ENCODE results near the gene ESR2.
"Not testable (repeated sequence)": the region's sequence is repeated elsewhere in the genome, so short reads cannot be mapped to it uniquely, and the experiment has no call there.

ESR2 gene

DNA sequence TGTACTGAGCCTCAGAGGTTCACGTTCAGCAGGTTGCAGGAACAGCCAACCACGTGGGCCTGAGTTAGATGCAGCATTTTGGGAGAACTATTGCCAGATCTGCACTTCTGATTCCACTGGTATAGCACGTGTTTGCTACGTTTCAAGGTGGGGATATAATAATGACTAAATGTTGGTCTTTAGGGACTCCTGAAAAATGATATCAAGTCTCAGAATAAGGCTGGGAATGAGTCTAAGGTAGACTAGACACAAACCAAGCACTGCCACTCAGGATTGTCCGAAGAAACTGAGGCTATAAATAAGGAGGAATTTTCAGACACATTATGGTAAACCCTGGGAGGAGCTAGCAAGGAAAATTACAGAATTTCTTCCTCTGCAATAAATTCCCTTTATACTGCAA, 98.1 kb downstream of the ESR2 start:
- DNase-seq = no peak

DNA sequence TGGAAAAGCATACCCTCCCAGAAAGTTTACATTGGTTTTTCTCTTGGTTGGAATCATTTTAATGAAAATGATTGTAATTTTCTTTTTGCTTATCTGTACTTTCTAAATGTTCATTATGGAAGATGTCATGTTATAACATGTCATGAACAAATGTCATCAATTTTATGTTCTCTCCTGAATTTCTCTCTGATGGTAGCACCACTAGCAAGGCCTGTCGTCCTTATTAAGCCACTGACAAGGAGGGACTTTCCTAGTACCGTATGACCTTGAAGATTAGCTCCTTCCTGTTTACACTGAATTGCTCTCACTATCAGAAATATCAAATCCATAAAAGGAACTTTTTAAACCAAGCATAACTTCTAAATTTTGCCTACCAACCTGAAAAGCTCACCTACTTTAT, 99.0 kb downstream of the ESR2 start:
- DNase-seq = no peak

DNA sequence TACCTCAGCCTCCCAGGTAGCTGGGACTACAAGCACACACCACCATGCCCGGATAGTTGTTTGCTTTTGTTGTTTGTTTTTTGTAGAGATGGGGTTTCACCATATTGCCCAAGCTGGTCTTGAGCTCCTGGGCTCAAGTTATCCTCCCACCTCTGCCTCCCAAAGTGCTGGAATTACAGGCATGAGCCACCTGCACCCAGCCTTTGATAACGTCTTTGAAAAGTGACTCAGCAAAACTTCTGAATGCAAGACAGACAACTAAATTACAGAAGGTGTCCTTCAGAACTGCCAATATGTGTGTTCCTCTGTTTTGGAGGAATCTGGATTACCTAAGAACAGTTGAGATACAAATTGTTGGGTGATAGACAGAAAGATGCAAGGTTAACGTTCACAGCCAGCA, 99.8 kb downstream of the ESR2 start:
- no peak for DNase-seq

DNA sequence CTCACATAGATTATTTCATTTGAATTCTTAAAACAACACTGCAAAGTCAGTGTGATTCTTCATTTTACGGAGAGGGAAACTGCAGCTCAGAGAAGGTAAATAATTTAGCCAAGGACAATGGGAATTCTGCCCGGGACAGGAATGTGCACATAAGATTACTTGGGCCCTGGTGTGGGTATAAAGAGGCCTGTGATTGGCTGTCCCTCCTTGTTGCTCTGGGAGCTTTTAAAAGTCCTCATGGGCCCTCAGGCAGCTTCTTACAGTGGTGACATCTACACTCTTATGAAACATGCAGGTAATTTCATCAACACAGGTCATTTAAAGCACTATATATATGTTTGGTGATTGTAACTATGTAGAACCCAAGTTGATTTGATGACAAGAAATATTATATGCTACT, 100.3 kb downstream of the ESR2 start:
- DNase-seq = no peak

DNA sequence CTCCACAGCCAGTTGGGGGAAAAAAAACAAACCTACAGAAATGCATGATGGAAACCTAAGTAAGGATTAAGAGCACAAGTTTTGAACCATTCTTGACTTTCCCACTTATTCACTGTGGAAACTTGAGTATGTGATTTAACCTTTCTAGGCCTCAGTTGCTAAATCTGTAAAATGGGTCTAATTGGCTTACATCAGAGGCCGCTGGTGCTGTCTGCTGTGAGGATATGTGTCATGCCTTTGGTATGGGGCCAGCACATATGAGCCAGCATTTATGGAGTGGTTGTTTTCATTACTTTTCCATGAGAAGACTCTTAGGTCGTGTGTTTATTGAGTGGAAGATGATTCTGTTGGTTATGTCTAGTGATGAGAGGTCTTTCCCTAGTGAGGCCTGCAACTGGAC, 102.4 kb downstream of the ESR2 start:
- DNase-seq = no peak

DNA sequence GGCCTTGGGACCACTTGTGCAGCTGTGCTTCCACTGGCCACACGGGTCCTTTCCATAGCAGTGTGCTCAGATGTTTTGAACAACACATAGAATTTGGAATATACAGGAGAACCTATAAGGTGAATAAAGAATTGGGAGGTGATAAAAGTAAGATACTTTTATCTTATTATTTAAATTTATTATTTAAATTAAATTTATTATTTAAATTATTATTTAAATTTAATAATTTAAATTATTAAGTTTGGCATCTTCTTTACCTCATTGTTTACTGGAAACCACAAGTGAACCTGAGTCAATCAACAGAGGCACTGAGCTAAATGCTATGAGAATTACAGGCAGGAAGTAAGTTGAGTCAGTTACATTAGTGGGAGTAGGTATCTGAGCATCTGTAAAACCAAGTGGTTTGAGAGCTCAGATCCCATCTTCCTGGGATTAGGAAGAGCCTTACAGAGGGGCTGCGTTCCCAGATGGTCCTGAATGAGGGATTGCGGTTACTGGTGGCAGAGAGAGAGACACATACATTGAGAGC, 103.1 kb downstream of the ESR2 start:
- no peak for DNase-seq

DNA sequence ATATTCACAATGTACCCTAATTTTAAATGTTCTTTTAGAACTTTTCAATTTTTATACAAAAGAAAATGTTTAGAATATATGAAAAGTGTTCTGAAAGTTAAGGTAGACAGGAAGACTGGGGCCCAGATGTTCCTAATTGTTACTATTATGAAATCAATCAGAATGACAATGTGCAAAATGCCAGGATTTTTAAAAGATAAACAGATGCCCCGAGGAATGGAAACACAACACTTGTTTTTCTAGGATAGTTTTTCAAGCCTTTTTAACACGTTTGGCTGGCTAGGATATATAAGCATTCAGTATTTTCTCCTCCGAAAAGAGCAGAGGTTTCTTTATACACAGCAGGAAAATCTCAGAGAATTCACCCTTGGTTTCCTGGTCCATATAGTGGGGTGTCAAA, 106.8 kb downstream of the ESR2 start:
- no peak for DNase-seq

DNA sequence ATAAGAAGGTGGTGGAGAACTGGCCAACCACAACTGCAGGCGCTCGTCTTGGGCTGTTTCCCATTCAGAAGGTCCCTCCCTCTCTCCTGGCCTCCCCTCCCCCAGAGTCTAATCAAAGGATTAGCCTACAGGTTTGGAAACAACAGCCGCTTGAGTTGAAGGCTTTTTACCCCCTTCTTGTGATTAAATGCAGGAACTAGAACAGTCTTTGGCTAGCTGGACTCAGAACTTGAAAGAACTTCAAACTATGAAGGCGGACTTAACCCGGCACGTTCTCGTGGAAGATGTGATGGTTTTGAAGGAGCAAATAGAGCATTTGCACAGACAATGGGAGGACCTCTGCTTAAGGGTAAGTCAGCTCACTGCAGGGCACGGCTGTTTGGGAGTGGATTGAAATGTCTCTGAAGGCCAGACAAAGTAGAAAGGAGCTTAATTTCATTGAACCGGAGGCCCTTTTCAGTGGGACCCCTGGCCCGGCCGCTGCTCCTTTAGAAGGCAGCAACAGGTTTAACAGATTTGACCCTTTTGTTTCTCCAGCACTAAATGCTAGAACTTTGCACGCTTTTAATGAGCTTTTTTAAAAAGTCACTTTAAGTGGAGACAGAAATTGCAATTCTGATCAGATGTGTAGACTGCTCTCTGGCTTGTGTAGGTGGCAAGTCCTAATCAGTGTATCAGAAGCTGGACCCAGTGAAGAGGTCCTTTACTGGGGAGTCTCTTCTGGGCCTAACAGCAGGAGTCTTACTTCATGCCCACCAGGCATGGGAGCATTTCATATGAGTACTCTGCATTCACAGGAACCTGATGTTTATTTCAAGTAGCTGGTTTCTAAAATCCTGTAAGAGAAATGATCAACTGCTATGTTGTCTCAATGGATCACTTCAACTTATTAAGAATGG, 107.7 kb downstream of the ESR2 start:
- DNase-seq = no peak

DNA sequence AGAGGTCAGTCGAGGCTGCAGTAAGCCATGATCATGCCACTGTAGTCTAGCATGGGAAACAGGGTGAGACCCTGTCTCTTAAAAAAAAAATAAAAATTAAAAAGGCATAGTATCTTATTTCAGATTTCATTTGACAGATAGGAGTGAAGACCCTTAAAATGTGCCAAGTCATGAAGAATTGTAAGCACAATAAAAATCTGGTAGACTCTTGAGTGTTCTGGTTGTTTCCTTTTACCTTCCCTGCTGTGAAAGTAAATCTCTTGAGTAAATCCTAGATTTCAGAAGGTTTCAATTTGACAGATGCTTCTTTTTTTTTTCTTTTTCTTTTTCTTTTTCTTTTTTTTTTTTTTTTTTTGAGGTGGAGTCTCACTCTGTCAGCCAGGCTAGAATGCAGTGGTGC, 109.0 kb downstream of the ESR2 start:
- DNase-seq = no peak

DNA sequence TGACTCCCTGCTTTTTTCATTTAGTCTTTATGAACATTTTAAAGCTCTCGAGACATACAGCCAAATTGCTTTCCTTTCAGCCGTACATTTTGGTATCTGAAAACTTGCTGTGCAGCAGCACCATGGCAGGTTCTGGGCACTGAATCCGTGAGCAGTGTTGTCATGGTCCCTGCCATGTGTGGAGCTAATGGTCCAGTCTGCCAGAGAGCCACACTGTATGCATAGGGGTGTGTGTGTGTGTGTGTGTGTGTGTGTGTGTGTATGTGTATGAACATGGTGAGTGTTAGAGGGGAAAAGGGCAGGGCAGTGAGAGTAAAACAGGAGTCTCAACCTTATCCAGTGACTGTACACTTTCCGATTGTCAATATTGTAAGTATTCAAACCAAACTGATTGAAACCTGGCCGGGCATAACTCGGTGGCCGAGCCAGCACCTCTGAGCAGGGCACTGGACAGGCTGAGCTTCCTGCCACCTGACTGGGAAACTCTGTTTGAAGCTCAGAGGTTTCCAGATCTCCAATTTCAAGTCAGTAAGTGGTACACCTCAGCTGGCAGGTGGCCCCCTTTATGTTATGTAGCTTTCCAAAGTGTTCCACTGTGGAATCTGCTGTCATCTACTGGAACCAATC, 110.0 kb downstream of the ESR2 start:
- DNase-seq = no peak

DNA sequence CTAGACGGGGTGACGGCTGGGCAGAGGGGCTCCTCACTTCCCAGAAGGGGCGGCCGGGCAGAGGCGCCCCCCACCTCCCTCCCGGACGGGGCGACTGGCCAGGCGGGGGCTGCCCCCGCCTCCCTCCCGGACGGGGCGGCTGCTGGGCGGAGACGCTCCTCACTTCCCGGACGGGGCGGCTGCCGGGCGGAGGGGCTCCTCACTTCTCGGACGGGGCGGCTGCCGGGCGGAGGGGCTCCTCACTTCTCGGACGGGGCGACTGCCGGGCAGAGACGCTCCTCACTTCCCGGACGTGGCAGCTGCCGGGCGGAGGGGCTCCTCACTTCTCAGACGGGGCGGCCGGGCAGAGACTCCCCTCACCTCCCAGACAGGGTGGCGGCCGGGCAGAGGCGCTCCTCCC, 111.3 kb downstream of the ESR2 start:
- not testable (repeated sequence) for DNase-seq

DNA sequence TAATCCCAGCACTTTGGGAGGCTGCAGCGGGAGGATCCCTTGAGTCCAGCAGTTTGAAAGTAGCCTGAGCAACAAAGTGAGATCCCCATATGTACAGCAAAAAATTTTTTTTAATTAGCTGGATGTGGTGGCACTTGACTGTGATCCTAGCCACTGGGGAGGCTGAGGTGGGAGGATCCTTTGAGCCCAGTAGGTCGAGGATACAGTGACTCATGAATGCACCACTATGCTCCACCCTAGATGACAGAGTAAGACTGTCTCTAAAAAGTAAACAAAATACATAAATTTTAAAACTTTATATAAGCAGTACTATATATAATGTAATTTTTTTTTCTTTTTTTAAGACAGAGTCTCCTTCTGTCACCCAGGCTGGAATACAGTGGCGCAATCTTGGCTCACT, 115.4 kb downstream of the ESR2 start:
- DNase-seq = no peak

DNA sequence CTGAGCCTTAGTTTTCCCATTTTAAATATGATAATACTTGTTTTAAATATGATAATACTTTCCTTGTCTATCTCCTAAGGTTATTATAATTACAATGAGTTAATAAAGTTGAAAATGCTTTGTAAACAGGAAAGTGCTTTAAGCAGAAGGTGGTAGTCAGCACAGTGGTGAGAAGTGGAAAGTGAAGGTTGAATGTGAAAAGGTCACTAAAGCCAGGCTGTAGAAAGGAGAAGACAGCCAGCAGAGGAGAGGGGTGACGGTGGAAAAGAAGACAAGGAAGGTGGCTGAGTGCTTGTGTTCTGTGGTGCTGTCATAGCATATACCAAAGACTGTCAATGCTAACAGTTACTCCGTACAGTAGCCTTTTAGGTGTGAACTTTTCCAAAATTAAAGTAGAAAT, 117.8 kb downstream of the ESR2 start:
- no peak for DNase-seq

DNA sequence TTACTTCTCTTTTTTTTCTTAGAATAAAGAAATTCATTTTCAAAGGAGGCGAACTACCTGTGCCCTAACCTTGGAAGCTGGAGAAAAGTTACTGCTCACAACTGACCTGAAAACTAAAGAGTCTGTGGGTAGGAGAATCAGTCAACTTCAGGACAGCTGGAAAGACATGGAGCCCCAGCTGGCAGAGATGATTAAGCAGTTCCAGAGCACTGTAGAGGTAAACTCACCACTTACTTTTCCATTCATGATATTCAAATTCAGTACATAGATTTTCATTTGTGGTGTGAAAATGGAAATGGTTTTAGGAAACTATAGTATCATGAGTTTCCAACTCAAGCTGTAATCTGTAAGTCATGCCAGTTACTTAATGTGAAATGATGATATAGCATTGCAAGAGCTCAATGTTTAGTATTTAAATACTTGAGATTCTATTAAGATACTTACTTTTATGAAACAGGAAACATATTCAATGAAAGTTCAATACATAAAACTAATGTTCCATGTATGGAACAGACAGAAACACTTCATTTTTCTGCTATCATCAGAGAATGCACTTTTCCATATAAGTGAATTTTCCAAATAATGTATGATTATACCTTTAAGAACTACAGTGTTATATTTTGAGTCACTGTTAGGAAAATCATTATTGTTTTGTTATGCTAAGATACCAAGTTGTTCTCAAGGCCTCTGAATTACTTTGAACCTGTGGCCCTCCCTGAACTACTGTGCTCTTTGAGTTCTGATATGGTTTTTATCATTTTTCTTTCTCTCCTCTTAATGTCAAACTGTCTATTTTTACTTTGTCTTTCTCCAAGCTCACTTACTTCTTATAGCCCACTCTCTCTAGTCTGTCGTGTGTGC, 119.0 kb downstream of the ESR2 start:
- DNase-seq = peak in 1 of 2 donors; percentile 25

DNA sequence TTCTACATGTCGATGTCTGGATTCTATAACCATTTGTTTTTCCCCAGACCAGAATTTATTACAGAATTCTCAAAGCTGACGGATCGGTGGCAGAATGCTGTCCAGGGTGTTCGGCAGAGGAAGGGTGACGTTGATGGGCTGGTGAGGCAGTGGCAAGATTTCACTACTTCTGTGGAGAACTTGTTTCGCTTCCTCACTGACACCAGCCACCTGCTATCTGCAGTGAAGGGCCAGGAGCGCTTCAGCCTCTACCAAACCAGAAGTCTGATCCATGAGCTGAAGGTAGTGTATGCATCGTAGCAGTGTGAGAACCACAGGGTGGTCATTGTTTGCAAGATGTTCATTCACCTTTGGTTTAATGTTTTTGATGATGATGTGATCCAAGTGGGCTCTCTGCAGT, 124.0 kb downstream of the ESR2 start:
- no peak for DNase-seq

DNA sequence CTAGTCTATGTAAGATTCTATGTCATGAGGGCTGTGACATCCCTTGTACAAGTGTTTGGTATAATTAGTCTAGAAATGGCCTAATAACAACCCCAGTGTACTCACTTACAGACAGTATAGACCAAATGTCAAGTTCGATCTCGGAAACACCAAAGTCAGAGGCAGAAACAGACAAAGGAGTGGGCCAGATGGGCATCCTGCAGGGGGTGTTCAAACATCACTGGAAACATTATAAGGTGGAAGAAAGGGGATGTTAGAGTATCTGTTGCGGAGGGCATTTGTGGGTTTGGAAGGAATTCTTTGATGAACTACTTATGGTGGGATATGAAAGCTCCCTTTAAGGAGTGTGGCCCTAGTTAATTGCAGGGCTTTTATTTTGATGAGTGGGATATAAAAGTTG, 134.6 kb downstream of the ESR2 start:
- DNase-seq = no peak

DNA sequence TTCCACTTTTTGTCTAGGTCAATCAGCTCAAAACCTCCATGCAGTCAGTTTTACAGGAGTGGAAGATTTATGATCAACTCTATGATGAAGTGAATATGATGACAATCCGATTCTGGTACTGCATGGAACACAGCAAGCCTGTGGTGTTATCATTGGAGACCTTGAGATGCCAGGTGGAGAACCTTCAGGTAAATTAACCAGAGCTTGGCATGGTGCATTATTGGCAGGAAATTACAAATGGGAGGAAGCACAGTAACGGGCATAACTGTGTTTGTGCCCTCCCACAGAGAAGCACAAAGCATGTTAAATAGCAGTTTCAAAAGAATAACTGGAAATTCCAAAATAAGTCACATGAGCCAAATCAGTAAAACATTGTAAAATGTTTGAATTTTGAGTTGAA, 135.6 kb downstream of the ESR2 start:
- DNase-seq = no peak

DNA sequence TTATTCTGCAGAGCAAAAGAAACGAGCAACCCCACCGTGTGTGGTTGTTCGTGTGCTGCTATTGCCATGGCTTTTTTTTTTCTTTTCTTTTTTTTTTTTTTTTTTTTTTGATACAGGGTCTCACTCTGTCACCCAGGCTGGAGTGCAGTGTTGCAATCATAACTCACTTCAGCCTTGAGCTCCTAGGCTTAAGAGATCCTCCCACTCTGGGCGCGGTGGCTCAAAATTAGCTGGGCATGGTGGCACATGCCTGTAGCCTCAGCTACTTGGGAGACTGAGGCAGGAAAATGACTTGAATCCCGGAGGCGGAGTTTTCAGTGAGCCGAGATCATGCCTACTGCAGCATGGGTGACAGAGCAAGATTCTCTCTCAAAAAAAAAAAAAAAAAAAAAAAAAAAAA, 144.2 kb downstream of the ESR2 start:
- no peak for DNase-seq

DNA sequence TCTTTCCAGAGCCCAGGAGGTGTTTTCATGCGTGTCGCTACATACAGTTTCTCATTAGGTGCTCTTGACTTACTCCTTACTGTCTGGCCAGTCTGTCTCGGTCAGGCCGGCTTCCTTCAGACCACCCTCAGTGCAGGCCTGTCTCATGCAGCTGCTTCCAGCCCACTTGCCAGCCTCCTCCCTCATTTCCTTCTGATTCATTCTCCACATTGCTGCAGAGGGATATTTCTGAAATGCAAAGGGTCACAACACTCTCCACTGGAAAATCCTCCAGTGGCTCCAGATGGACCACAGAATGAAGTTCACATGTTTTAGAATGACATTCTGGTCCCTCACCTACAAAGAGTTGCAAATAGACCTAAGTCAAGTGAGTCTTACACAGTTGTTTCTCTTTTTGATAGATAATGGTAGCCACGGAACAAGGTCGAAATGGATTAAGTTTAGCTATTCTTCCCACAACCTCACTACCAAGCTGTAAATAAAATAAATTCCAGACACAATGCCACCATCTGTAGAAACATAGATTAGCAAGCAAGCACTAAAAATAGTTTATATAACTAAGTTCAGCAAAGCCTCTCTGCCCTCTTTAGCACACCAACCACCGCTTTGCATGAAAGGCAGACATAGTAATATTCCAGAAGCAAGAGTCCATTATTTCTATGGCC, 146.9 kb downstream of the ESR2 start:
- no peak for DNase-seq

DNA sequence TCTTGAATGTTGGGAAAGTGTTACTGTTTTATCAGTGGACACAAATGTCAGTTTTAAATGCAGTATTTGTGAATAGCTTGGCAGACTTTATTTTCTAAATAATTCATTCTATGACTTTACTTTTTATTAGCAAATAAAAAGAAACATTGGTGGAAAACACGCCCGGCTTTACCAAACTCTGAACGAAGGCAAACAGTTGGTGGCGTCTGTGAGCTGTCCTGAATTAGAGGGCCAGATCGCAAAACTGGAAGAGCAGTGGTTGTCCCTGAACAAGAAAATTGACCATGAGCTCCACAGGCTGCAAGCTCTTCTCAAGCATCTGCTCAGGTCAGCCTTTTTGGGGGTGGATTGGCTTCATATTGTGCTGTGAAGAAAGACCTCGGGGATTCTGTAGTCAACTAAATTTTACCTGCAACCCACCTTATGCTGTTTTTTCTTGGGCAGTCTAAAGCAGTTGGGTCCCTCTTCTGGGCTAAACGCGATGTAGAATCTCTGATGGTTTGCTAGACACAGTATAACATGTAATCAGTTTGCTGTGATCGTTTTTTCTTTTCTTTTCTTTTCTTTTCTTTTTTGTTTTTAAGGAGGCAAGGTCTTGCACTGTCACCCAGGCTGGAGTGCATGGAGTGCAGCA, 156.4 kb downstream of the ESR2 start:
- no peak for DNase-seq

DNA sequence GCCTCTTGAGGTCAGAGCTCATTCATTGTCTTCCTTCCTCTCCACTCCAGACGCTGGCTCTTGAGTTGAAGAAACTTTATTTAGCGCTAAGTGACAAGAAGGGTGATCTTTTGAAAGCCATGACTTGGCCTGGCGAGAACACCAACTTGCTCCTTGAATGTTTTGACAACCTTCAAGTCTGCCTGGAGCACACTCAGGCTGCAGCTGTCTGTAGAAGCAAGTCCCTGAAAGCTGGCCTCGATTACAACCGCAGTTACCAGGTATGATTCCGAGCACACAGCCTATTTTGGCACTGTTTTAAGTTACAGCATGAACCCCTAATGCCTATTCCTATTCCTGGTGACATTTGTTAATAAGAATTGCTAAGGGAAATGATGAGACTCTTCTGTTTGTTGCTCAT, 167.6 kb downstream of the ESR2 start:
- no peak for DNase-seq

DNA sequence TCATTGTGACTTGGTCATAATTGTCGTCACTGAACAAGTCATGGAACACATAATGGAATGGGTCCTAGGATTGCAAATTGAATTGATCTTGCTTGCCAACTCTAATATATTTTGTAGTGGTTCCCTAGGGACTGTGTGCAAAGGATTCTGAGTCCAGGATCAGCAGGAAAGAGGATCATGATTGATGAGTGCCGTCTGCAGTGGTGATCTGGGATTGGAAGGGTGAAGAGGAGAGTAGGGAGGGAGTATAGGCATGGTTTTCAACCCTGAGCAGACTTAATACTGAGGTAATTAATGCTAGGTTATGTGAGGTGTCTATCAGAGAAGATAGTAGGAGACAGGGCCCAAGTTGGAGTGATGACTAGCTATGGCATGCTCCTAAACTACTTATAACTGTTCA, 168.9 kb downstream of the ESR2 start:
- DNase-seq = no peak
